A673 (cell line): ENCODE results near the gene MAP6. TPM values are rescaled to one million over a fixed set of nuclear protein-coding genes. Genes with fewer than 3 reads are reported as not detected.
A peak's percentile ranks its signal among the peaks of the same experiment; 100 is the strongest.

Source experiments
- Bru-seq: library from RNA; stranded (reverse); fragments of 400-500 nt; gene quantifications from one replicate; lab custom pipeline; 2021; lab: Mats Ljungman, UMichigan
- BruChase-seq, 2 experiments: library from RNA; stranded (reverse); fragments of 400-500 nt; gene quantifications; one replicate each; lab custom pipeline; 2021; lab: Mats Ljungman, UMichigan
- BruUV-seq: library from RNA; stranded (reverse); fragments of 400-500 nt; replicated peaks from 2 replicates; lab custom pipeline; 2021; lab: Mats Ljungman, UMichigan
- CTCF ChIA-PET: fragments of 300-600 bp; sonication (Branson Sonifier 250); formaldehyde crosslinking; loops from one replicate; lab custom pipeline; 2022; ENCODE audit warnings: antibody characterized with exemption; lab: Charles Lee
- POLR2A ChIA-PET: fragments of 300-600 bp; sonication (Branson Sonifier 250); formaldehyde crosslinking; loops from one replicate; lab custom pipeline; 2022; ENCODE audit warnings: antibody characterized with exemption; ENCODE audit not compliant: low non-redundant PET; lab: Charles Lee
- DNase-seq: peaks from one replicate; pipeline ENCODE4 v3.0.0-alpha.2; 2015; ENCODE audit warnings: low spot score
- H3K27ac ChIP-seq: fragments of 200-600 bp; sonication (generic); 2 replicates; pipeline ENCODE4 v1.5.1; 2016; ENCODE audit warnings: mixed run types, low read depth, mild to moderate bottlenecking, mixed read lengths, antibody characterized with exemption, low read length; ENCODE audit not compliant: poor library complexity, severe bottlenecking
- H3K27me3 ChIP-seq: fragments of 200-600 bp; sonication (generic); replicated peaks from 2 replicates; pipeline ENCODE4 v1.6.1; 2017; ENCODE audit warnings: mixed run types, low read depth, mild to moderate bottlenecking, mixed read lengths, antibody characterized with exemption, low read length; ENCODE audit not compliant: insufficient read depth, poor library complexity
- H3K36me3 ChIP-seq: fragments of 200-600 bp; sonication (generic); 2 replicates; pipeline ENCODE4 v1.6.1; 2016; ENCODE audit warnings: mixed run types, mild to moderate bottlenecking, mixed read lengths, antibody characterized with exemption, low read length; ENCODE audit not compliant: insufficient read depth, poor library complexity, severe bottlenecking
- H3K4me1 ChIP-seq: fragments of 200-600 bp; sonication (generic); 2 replicates; pipeline ENCODE4 v1.6.1; 2017; ENCODE audit warnings: mixed run types, mild to moderate bottlenecking, mixed read lengths, antibody characterized with exemption, low read length; ENCODE audit not compliant: insufficient read depth, poor library complexity, severe bottlenecking
- H3K4me3 ChIP-seq: fragments of 200-600 bp; sonication (generic); 2 replicates; pipeline ENCODE4 v1.5.1; 2016; ENCODE audit warnings: low read depth, mixed run types, mild to moderate bottlenecking, mixed read lengths, low read length; ENCODE audit not compliant: poor library complexity, severe bottlenecking
- H3K9me3 ChIP-seq: fragments of 200-600 bp; sonication (generic); 2 replicates; pipeline ENCODE4 v1.6.1; 2016; ENCODE audit warnings: mixed run types, low read depth, mild to moderate bottlenecking, mixed read lengths, antibody characterized with exemption, low read length; ENCODE audit not compliant: poor library complexity, severe bottlenecking
- CTCF ChIP-seq: fragments of 300-800, 200-600 bp; sonication (generic); conservative IDR thresholded peaks from 2 replicates; pipeline ENCODE4 v1.5.1; 2017; ENCODE audit warnings: low read depth, mild to moderate bottlenecking, antibody characterized with exemption, low read length, moderate library complexity, mixed read lengths
- EZH2 ChIP-seq: fragments of 200-600 bp; sonication (generic); IDR thresholded peaks from 2 replicates; pipeline ENCODE4 v1.6.1; 2017; ENCODE audit warnings: borderline replicate concordance, low read depth, mild to moderate bottlenecking, mixed read lengths, antibody characterized with exemption, low read length; ENCODE audit not compliant: poor library complexity, severe bottlenecking
- intact Hi-C: fragments of 100-400 bp; cut with micrococcal nuclease; formaldehyde crosslinking; loops from one replicate; pipeline ENCODE4 v1.10.0; 2022; ENCODE audit not compliant: unreplicated experiment
- long read RNA-seq: library from polyadenylated mRNA; stranded (forward); transcript quantifications from one replicate; pipeline ENCODE4 v2.0.0, GENCODE V29; 2022
- total RNA-seq: library from RNA; stranded (reverse); gene quantifications from 2 replicates; pipeline ENCODE4 v1.2.3, GENCODE V29; 2021

Gene MAP6
- total RNA-seq (0.24 TPM in 1 of 2 replicates, not detected in the other), Bru-seq, nascent RNA (percentile 11 among the genes with signal in this experiment), BruChase-seq, experiment 1, labeled RNA remaining after a 2-hour chase (percentile 9 among the genes with signal in this experiment), BruChase-seq, experiment 2, labeled RNA remaining after a 6-hour chase (percentile 9 among the genes with signal in this experiment)
- long read RNA-seq, partial matches to known transcripts, result 0 of 2 reads
- long read RNA-seq, other reads (novel, unspliced or antisense), result 1 of 2 reads

- no peak within 1 kb of the TSS for H3K27ac ChIP-seq
- ChIA-PET POLR2A (interaction anchor here (0.7 kb wide), 1 partner anchor 1625 kb away, joined by 13 read pairs; no protein-coding TSS in a partner anchor), CTCF (interaction anchor here (0.6 kb wide), 2 partner anchors 163 to 1030 kb away, joined by 3 to 5 read pairs; no protein-coding TSS in a partner anchor)
- no peaks in the 10 kb centered on the region for H3K36me3 ChIP-seq
- peaks cover 74% of the 10 kb centered on the region for H3K27me3 ChIP-seq
- no peaks in the 10 kb centered on the region for H3K9me3 ChIP-seq
- intact Hi-C loops, result loop anchor here (5.0 kb wide), 1 partner anchor 71 kb away; no protein-coding TSS in a partner anchor
- BruUV-seq, result no TSS peak
- peak; percentile 42 for DNase-seq
- H3K4me3 ChIP-seq, result peak within 1 kb of the TSS; percentile 38
- peaks cover 20% of the 10 kb centered on the region for H3K4me1 ChIP-seq
- TF ChIP-seq EZH2, result peak; percentile 78
- TF ChIP-seq CTCF, result no peak
Measured at GRCh38 chr11:75668451-75669297, at the start of gene MAP6. MAP6 (minus strand) TSS chr11:75669038; CDS start chr11:75668369, 669 bp downstream.

GRCh38 chr11:75717608-75718418 lies 49.0 kb upstream of the MAP6 start, which contains the start of gene MOGAT2:
MOGAT2 (plus strand) TSS chr11:75717838; CDS start chr11:75717889, 51 bp downstream.
- CTCF ChIA-PET, result no interaction called here
- DNase-seq, result no peak
- TF ChIP-seq CTCF, result no peak
- no peak for TF ChIP-seq EZH2
- Histone ChIP-seq H3K27me3 (no peaks in the 10 kb centered on the region), H3K4me3 (no peak within 1 kb of the TSS), H3K4me1 (no peaks in the 10 kb centered on the region), H3K9me3 (no peaks in the 10 kb centered on the region), H3K27ac (no peak within 1 kb of the TSS), H3K36me3 (no peaks in the 10 kb centered on the region)
- intact Hi-C loops, result no loop called here
- POLR2A ChIA-PET, result no interaction called here
- no TSS peak for BruUV-seq

- H3K4me3 ChIP-seq, result no peak overlapping the region
- no peak overlapping the region for H3K27ac ChIP-seq
- H3K9me3 ChIP-seq, result no peaks in the 10 kb centered on the region
- ChIA-PET CTCF (no interaction called here), POLR2A (no interaction called here)
- intact Hi-C loops, result no loop called here
- DNase-seq, result no peak
- H3K36me3 ChIP-seq, result no peaks in the 10 kb centered on the region
- no TSS peak for BruUV-seq
- H3K4me1 ChIP-seq, result no peaks in the 10 kb centered on the region
- no peaks in the 10 kb centered on the region for H3K27me3 ChIP-seq
- TF ChIP-seq EZH2 (no peak), CTCF (no peak)
Measured at GRCh38 chr11:75716659-75717058, 47.8 kb upstream of the MAP6 start.
